ENCODE data around the gene MZT2B. TPM values are rescaled to one million over a fixed set of nuclear protein-coding genes. Genes with fewer than 3 reads are reported as not detected.
A peak's percentile ranks its signal among the peaks of the same experiment; 100 is the strongest.

MZT2B gene
- total and polyA plus RNA-seq, 2 of the 13 experiments (the other 11 are each of a cell fraction or from before 2014, with no cell fraction given): 253 to 410 TPM

DNA sequence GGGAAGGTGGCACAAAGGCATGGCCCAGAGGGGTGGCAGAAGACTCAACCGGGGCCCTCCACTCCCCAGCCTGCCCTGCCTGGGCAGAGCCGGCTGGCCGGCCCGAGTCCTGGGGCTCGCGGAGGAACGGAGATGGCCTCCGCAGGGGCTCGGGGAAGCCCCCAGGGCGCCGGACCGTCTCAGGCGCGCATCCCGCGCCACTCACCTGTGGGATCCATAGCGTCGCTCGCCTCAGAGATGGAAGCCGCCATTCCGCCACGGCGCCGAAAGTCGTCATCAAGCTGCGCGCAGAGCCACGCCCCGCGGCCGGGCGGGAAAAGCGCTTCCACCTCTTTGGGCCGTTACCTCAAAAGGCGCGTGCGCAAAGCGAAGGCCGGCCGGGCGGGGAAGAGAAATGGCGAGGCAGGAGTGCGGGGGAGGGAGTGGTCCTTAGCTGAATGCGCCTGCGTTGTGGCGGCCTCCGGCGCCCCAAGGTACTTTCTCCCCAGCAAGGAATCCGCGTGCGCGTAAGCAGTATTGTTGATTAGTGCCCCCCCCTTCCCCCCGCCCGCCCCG is 660 bp upstream of the MZT2B start, which contains the start of gene SMPD4 (continued):
- TF ChIP-seq HNRNPK (IDR thresholded peaks at IDR 0.05; ENCODE audit: low read depth, low read length, poor library complexity, severe bottlenecking) (peak; percentile 74), TGIF2 (CRISPR knock-in tag; IDR thresholded peaks at IDR 0.05) (peak; percentile 89; the same call in 1 of the 2 replicates), PPARG (CRISPR knock-in tag; conservative IDR thresholded peaks at IDR 0.05) (no peak; the same call in 1 of the 2 replicates), SAP130 (CRISPR knock-in tag; IDR thresholded peaks at IDR 0.05; ENCODE audit: low read depth) (peak; percentile 94), ZNF713 (CRISPR knock-in tag; IDR thresholded peaks at IDR 0.05) (no peak; the same call in 1 of the 2 replicates), ZNF546 (CRISPR knock-in tag; conservative IDR thresholded peaks at IDR 0.05) (no peak), MEF2D (CRISPR knock-in tag; IDR thresholded peaks at IDR 0.05) (no peak; the same call in 1 of the 2 replicates), FIP1L1 (IDR thresholded peaks at IDR 0.05; ENCODE audit: borderline replicate concordance, insufficient read depth, low read depth, low read length) (peak; percentile 42; the same call in 1 of the 2 replicates), LRRFIP1 (CRISPR knock-in tag; conservative IDR thresholded peaks at IDR 0.05) (no peak), ZBTB26 (CRISPR knock-in tag; IDR thresholded peaks at IDR 0.05; ENCODE audit: borderline replicate concordance) (no peak; the same call in 1 of the 2 replicates), ZNF280D (CRISPR knock-in tag; IDR thresholded peaks at IDR 0.05) (no peak), NONO (IDR thresholded peaks at IDR 0.05) (no peak), NONO (CRISPR knock-in tag; conservative IDR thresholded peaks at IDR 0.05) (peak; percentile 68)
- TF ChIP-seq, protein P1, sequence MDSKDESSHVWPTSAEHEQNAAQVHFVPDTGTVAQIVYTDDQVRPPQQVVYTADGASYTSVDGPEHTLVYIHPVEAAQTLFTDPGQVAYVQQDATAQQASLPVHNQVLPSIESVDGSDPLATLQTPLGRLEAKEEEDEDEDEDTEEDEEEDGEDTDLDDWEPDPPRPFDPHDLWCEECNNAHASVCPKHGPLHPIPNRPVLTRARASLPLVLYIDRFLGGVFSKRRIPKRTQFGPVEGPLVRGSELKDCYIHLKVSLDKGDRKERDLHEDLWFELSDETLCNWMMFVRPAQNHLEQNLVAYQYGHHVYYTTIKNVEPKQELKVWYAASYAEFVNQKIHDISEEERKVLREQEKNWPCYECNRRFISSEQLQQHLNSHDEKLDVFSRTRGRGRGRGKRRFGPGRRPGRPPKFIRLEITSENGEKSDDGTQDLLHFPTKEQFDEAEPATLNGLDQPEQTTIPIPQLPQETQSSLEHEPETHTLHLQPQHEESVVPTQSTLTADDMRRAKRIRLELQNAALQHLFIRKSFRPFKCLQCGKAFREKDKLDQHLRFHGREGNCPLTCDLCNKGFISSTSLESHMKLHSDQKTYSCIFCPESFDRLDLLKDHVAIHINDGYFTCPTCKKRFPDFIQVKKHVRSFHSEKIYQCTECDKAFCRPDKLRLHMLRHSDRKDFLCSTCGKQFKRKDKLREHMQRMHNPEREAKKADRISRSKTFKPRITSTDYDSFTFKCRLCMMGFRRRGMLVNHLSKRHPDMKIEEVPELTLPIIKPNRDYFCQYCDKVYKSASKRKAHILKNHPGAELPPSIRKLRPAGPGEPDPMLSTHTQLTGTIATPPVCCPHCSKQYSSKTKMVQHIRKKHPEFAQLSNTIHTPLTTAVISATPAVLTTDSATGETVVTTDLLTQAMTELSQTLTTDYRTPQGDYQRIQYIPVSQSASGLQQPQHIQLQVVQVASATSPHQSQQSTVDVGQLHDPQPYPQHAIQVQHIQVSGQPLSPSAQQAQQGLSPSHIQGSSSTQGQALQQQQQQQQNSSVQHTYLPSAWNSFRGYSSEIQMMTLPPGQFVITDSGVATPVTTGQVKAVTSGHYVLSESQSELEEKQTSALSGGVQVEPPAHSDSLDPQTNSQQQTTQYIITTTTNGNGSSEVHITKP (CRISPR knock-in tag; IDR thresholded peaks at IDR 0.05; ENCODE audit: low read depth): peak; percentile 68
- TF ChIP-seq, protein P2, sequence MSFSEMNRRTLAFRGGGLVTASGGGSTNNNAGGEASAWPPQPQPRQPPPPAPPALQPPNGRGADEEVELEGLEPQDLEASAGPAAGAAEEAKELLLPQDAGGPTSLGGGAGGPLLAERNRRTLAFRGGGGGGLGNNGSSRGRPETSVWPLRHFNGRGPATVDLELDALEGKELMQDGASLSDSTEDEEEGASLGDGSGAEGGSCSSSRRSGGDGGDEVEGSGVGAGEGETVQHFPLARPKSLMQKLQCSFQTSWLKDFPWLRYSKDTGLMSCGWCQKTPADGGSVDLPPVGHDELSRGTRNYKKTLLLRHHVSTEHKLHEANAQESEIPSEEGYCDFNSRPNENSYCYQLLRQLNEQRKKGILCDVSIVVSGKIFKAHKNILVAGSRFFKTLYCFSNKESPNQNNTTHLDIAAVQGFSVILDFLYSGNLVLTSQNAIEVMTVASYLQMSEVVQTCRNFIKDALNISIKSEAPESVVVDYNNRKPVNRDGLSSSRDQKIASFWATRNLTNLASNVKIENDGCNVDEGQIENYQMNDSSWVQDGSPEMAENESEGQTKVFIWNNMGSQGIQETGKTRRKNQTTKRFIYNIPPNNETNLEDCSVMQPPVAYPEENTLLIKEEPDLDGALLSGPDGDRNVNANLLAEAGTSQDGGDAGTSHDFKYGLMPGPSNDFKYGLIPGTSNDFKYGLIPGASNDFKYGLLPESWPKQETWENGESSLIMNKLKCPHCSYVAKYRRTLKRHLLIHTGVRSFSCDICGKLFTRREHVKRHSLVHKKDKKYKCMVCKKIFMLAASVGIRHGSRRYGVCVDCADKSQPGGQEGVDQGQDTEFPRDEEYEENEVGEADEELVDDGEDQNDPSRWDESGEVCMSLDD (CRISPR knock-in tag; IDR thresholded peaks at IDR 0.05; ENCODE audit: borderline replicate concordance): peak; percentile 60; the same call in 1 of the 2 replicates

All from HepG2 (cell line).